GM12801 (cell line): ENCODE measurements around the gene PALLD.

Experiments used
- TF ChIP-seq, protein P1 (sequence below): IDR thresholded peaks from one replicate; pipeline ENCODE4 v1.5.1; 2011; ENCODE audit warnings: control low read depth; ENCODE audit not compliant: insufficient read length; ENCODE audit errors: extremely low read depth

PALLD gene

DNA sequence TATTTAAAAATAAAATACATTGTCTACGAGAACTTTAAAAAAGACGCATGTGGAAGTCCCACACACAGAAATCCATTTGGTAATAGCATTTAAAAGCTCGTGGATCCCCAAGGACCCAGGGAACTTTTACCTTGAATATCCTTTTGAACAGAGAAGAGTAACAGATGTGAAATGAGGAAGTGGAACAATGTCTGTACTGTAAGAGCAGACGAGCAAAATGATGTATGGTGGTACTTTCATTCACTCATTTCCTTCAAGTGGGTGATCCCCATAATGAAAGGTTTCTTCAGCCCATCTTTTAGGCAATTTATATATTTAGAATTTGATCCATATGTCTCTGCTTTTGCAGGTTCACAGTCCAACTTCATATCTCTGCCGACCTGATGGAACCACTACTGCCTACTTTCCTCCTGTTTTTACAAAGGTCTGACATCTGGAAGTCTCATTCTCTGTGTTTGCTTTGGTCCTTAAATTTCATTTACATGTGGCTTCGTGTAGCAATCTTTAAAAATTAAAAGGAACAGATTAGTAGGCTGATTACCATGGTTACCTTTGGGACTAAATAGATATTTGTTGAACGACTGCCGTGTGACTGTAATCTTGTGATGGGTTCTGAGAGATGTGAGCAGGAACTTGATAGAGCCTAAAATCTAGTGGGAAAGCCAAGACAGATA is 188.4 kb downstream of the PALLD start:
- TF ChIP-seq, protein P1, sequence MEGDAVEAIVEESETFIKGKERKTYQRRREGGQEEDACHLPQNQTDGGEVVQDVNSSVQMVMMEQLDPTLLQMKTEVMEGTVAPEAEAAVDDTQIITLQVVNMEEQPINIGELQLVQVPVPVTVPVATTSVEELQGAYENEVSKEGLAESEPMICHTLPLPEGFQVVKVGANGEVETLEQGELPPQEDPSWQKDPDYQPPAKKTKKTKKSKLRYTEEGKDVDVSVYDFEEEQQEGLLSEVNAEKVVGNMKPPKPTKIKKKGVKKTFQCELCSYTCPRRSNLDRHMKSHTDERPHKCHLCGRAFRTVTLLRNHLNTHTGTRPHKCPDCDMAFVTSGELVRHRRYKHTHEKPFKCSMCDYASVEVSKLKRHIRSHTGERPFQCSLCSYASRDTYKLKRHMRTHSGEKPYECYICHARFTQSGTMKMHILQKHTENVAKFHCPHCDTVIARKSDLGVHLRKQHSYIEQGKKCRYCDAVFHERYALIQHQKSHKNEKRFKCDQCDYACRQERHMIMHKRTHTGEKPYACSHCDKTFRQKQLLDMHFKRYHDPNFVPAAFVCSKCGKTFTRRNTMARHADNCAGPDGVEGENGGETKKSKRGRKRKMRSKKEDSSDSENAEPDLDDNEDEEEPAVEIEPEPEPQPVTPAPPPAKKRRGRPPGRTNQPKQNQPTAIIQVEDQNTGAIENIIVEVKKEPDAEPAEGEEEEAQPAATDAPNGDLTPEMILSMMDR = no peak

DNA sequence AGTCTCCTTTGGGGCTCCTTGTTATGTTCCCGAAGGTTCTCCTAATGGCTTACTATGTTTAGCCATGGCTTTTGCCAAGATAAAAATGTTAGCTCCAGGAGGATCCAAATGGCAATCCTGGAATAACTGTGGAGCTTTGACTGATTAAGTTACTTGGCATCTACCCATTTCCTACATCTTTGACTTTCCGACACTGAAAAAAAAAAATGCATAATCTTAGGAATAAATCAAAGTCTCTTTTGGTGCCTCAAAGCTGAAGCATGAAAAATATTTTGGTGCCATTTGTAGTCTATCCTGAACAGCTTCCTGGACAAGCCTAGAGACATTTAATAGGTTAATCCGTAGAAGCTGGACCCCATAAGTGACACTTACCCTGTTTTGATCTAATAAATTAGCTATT is 191.7 kb downstream of the PALLD start:
- TF ChIP-seq, protein P1 = no peak

DNA sequence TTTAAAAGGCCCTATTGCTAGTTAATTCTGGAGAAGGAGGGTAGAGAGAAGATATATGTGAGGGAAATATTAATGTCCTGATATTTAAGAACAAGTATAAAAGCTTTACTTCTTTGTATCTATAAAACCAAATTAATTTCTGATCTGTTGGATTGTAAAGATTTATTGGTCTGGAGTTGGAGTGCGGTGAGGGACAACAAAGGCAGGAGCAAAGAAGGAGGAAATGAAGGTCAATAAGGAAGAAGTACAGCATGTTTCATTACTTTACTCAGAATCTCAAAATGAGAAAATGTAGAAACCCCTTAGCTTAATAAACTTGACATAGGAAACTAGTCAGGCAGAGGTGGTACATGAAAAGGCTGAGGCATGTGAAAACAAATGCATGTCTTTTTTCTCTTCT is 192.9 kb downstream of the PALLD start:
- TF ChIP-seq, protein P1 = no peak

DNA sequence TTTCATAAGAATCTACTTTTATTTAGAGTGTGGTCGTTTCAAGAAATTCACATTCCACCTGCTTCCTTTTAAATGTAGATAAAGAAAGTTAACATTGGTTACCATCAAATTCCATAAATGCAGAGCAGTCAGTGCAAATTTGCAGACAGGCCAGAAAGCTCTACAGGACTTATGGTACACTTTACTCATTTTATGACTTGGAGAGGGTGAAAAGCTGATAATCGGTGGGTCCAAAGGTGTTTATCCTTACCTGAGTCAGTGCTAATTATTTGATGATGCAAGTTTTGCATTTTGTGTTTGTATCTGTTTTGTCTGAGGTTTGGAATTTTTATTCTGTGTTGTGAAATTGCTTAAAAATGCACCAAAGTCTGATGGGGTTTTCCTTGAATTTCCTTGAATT is 193.3 kb downstream of the PALLD start:
- TF ChIP-seq, protein P1 = no peak

DNA sequence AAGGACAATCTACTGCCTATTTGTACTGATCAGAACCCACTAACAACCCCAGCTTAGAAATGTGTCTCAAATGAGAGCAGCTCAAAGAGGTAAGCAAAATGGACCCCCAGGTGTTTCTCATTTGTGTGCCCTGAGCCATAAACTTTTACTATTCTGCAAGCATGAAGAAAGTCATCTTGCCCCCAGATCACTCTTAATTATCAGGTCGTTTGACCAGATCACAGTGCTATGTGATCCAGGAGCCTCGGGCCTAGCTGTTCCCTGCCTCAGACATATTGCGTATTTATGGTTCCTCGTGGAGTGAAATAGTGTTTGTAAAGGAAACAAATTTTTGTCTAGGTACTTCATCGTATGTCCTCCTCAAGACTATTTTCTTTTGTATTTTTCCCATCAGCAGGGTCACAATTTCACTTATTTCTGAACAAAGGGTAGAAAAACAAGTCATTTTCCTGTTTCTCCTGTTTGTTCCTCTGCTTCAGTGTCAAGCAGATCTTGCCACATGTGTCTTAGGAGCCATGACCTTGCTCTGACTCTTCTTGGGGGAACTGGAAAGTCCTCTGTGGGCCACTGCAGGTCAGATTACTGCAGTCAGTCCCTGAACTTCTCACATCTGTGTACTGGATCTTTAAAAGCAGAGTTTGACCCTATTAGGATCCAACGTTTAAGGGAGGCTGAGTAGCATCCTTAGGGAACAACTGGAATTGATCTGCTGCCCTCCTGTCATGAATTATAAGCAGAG is 194.9 kb downstream of the PALLD start:
- TF ChIP-seq, protein P1 = no peak

DNA sequence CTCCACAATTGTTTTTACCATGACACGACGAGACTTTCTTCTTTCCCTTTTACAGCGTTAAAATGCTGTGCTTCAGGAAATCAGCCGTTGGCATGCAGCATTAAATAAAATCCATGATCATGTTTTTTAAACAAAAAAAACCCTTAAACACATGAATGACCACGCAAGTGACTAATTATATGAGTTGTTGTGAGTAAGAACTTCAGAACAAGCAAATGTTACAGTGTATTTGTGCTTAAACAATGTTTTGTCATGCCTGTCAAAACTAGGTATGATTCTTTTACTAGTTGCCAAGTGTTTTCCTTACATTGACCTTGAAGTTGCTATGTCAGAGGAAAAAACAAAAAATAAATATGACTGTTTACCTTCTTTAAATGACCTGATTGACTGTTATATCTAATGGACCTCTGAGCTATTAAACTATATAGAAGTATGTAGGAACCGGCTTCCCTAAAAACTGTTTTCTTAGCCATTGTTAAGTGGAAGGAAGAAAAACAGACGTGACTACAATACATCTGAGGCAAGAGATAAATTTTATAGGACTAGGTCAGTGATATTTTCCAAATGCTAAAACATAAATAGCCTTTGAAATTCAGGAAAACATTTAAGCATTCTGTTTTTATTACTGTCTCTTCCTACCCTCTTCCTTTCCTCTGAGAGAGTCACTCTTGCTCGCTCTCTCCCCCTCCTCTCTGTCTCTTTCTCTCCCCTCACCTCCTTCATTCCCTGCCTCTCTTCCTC is 197.1 kb downstream of the PALLD start:
- TF ChIP-seq, protein P1 = no peak

DNA sequence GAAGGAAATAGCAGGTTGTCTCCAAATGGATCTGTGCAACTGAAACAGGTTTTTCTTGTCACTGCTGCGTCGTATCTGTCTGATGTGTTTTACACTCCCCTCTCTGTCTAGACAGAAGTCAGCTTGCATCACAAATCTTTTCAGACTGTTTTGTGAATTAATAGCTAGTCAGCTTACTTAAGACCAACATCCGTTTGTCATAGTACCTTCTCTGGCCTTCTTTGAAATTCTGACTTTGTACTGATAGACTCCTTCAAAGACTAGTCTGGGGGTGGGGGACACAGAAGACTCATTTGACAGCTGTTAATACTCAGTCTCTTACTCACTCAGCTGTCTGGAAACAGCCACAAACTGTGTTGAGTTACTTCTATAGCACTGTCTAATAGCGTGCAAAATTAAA is 197.8 kb downstream of the PALLD start:
- TF ChIP-seq, protein P1 = no peak
